ENCODE results near the gene HBP1.

- TF ChIP-seq CTCF (IDR thresholded peaks at IDR 0.05; ENCODE audit: insufficient read depth, low read length): no peak
- TF ChIP-seq POLR2AphosphoS5 (IDR thresholded peaks at IDR 0.05; ENCODE audit: low read depth): no peak
Measured at GRCh38 chr7:107166736-107167426, 1.9 kb upstream of the HBP1 start.

Measured in HL-60 (cell line).